GM18502 (cell line): ENCODE data around the gene AGO3.

Experiments used
- ATAC-seq: cut with Tn5 transposase; IDR thresholded peaks from one replicate; pipeline ENCODE4 v1.9.1; 2021; ENCODE audit warnings: mild to moderate bottlenecking; ENCODE audit not compliant: unreplicated experiment, poor library complexity

Gene AGO3

GRCh38 chr1:36092798-36093185 lies 161.9 kb downstream of the AGO3 start:
- no peak for ATAC-seq

- no peak for ATAC-seq
These were observed 162.3 kb downstream of the AGO3 start for GRCh38 chr1:36093226-36093625.

GRCh38 chr1:36093929-36094328 lies 163.0 kb downstream of the AGO3 start:
- no peak for ATAC-seq

GRCh38 chr1:36094621-36095061 lies 163.7 kb downstream of the AGO3 start:
- ATAC-seq: no peak

- no peak for ATAC-seq
These were observed 165.0 kb downstream of the AGO3 start for GRCh38 chr1:36095760-36096405.

- ATAC-seq: no peak
These were observed 165.9 kb downstream of the AGO3 start for GRCh38 chr1:36096500-36097432.

GRCh38 chr1:36097693-36098585 lies 167.0 kb downstream of the AGO3 start:
- ATAC-seq: no peak

GRCh38 chr1:36098650-36099365 lies 167.9 kb downstream of the AGO3 start:
- ATAC-seq: no peak

- no peak for ATAC-seq
These were observed 168.9 kb downstream of the AGO3 start for GRCh38 chr1:36099681-36100341.

GRCh38 chr1:36100376-36100775 lies 169.5 kb downstream of the AGO3 start:
- ATAC-seq: no peak

- ATAC-seq: no peak
These were observed 170.6 kb downstream of the AGO3 start for GRCh38 chr1:36101546-36101945.

GRCh38 chr1:36106269-36106668 lies 175.4 kb downstream of the AGO3 start:
- no peak for ATAC-seq

GRCh38 chr1:36107394-36107793 lies 176.5 kb downstream of the AGO3 start:
- ATAC-seq: no peak

GRCh38 chr1:36108314-36108713 lies 177.4 kb downstream of the AGO3 start:
- ATAC-seq: no peak

GRCh38 chr1:36109041-36109679 lies 178.3 kb downstream of the AGO3 start:
- ATAC-seq: no peak

GRCh38 chr1:36111151-36111550 lies 180.2 kb downstream of the AGO3 start:
- ATAC-seq: no peak

GRCh38 chr1:36112823-36113222 lies 181.9 kb downstream of the AGO3 start:
- ATAC-seq: no peak

GRCh38 chr1:36114371-36114770 lies 183.5 kb downstream of the AGO3 start:
- ATAC-seq: no peak

- ATAC-seq: no peak
These were observed 184.3 kb downstream of the AGO3 start for GRCh38 chr1:36115200-36115669.
